ENCODE data around the gene CDH4. TPM values are rescaled to one million over a fixed set of nuclear protein-coding genes. Genes with fewer than 3 reads are reported as not detected.

The CDH4 gene
- total and polyA plus RNA-seq, 8 donors: under 0.01 to 2.2 (median 0.11) TPM; not detected in 2

DNA sequence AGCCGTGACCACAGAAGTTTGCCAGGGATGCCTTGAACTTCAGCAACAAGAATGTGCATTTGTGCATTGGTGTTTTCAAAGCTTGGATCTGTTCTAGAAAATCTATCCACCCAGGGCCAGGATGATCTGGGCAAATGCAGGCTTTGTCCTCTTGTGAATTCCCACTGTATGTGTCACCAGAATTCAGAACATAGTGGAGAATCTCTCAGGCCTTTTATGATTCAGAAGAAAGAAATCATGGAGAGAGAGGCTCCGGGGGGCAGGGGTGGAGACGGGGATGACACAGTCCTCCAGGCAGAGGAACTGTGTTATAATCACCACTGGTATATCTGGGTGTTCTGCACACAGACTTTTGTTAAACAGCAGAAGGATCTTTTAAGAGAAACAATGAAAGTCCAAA is 304.1 kb downstream of the CDH4 start:
- 80 to 92% (median 85%) methylated on average over 3 of the region's 3 CpGs for WGBS, 5 donors
- H3K9me3 ChIP-seq: peaks cover 0 to 18% (median 13%) of the 10 kb centered on the region in 4 donors
- intact Hi-C loops (cut with DNase I; ENCODE audit: low total_unique reads): no loop called here
- H3K4me3 ChIP-seq: no peak overlapping the region
- peaks cover 0 to 12% (median 0%) of the 10 kb centered on the region in 3 donors for H3K27me3 ChIP-seq
- peaks cover 0 to 3% (median 0%) of the 10 kb centered on the region in 4 donors for H3K4me1 ChIP-seq
- DNase-seq: no peak
- H3K27ac ChIP-seq: no peak overlapping the region
- H3K36me3 ChIP-seq: no peaks in the 10 kb centered on the region
- TF ChIP-seq EP300 (IDR thresholded peaks at IDR 0.05) (no peak), POLR2A (IDR thresholded peaks at IDR 0.05) (no peak), POLR2AphosphoS5 (IDR thresholded peaks at IDR 0.05) (no peak)
- TF ChIP-seq, protein P1, sequence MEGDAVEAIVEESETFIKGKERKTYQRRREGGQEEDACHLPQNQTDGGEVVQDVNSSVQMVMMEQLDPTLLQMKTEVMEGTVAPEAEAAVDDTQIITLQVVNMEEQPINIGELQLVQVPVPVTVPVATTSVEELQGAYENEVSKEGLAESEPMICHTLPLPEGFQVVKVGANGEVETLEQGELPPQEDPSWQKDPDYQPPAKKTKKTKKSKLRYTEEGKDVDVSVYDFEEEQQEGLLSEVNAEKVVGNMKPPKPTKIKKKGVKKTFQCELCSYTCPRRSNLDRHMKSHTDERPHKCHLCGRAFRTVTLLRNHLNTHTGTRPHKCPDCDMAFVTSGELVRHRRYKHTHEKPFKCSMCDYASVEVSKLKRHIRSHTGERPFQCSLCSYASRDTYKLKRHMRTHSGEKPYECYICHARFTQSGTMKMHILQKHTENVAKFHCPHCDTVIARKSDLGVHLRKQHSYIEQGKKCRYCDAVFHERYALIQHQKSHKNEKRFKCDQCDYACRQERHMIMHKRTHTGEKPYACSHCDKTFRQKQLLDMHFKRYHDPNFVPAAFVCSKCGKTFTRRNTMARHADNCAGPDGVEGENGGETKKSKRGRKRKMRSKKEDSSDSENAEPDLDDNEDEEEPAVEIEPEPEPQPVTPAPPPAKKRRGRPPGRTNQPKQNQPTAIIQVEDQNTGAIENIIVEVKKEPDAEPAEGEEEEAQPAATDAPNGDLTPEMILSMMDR (IDR thresholded peaks at IDR 0.05): no peak

- DNase-seq: no peak
- H3K27ac ChIP-seq: no peak overlapping the region
- H3K9me3 ChIP-seq: peaks cover 0 to 18% (median 8%) of the 10 kb centered on the region in 4 donors
- whole genome bisulfite sequencing, 5 donors: 88 to 93% (median 89%) methylated on average over 13 of the region's 13 CpGs
- intact Hi-C loops (cut with DNase I; ENCODE audit: low total_unique reads): no loop called here
- TF ChIP-seq POLR2AphosphoS5 (IDR thresholded peaks at IDR 0.05) (no peak), EP300 (IDR thresholded peaks at IDR 0.05) (no peak), POLR2A (IDR thresholded peaks at IDR 0.05) (no peak)
- TF ChIP-seq, protein P1 (IDR thresholded peaks at IDR 0.05): no peak
- no peaks in the 10 kb centered on the region for H3K36me3 ChIP-seq
- peaks cover 0 to 12% (median 0%) of the 10 kb centered on the region in 3 donors for H3K27me3 ChIP-seq
- H3K4me3 ChIP-seq: no peak overlapping the region
- H3K4me1 ChIP-seq: peaks cover 0 to 3% (median 0%) of the 10 kb centered on the region in 4 donors
Observed at GRCh38 chr20:61556673-61557072, 304.6 kb downstream of the CDH4 start.

DNA sequence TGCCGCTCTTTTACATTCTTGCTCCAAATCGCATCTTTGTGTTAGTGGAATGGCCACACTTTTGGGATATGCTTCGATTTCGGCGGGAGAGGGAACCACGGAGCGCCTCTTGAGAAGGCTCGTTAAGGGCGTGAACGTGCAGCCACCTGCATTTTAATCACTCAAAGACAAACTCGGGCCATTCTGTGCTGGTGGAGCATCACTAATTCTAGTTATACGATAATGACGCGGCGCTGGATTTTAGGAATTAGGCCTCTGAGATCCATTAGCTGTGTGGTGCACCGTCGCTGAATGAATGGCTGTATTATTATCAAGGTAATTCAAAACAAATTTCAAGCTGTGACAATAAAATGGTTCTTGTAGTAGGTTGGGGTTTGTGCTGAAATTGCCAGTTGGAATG is 305.6 kb downstream of the CDH4 start:
- Histone ChIP-seq H3K4me3 (no peak overlapping the region), H3K36me3 (no peaks in the 10 kb centered on the region), H3K9me3 (peaks cover 0 to 13% (median 5%) of the 10 kb centered on the region in 4 donors), H3K4me1 (peaks cover 0 to 3% (median 0%) of the 10 kb centered on the region in 4 donors), H3K27me3 (peaks cover 0 to 12% (median 0%) of the 10 kb centered on the region in 3 donors), H3K27ac (no peak overlapping the region)
- DNase-seq: no peak
- no peak for TF ChIP-seq EP300 (IDR thresholded peaks at IDR 0.05)
- no peak for TF ChIP-seq POLR2AphosphoS5 (IDR thresholded peaks at IDR 0.05)
- no peak for TF ChIP-seq POLR2A (IDR thresholded peaks at IDR 0.05)
- TF ChIP-seq, protein P1 (IDR thresholded peaks at IDR 0.05): no peak
- intact Hi-C loops (cut with DNase I; ENCODE audit: low total_unique reads): no loop called here
- 90 to 92% (median 91%) methylated on average over 17 of the region's 17 CpGs for WGBS, 5 donors

- no peak overlapping the region for H3K4me3 ChIP-seq
- 50 to 59% (median 56%) methylated on average over 10 of the region's 10 CpGs for WGBS, 5 donors
- no peak overlapping the region for H3K27ac ChIP-seq
- TF ChIP-seq POLR2A (IDR thresholded peaks at IDR 0.05) (no peak), EP300 (IDR thresholded peaks at IDR 0.05) (no peak), POLR2AphosphoS5 (IDR thresholded peaks at IDR 0.05) (no peak)
- TF ChIP-seq, protein P1 (IDR thresholded peaks at IDR 0.05): no peak
- intact Hi-C loops (cut with DNase I; ENCODE audit: low total_unique reads): no loop called here
- H3K4me1 ChIP-seq: peaks cover 0 to 3% (median 0%) of the 10 kb centered on the region in 4 donors
- DNase-seq: no peak
- H3K27me3 ChIP-seq: peaks cover 0 to 19% (median 0%) of the 10 kb centered on the region in 3 donors
- H3K36me3 ChIP-seq: no peaks in the 10 kb centered on the region
- H3K9me3 ChIP-seq: peaks cover 0 to 6% (median 2%) of the 10 kb centered on the region in 4 donors
Observed at GRCh38 chr20:61558726-61559125, 306.7 kb downstream of the CDH4 start.
